Activated T-cell treated with anti-CD3 and anti-CD28 coated beads for 4 hours (primary cell): ENCODE data around the gene OR4Q3.
"Not testable (repeated sequence)": the region's sequence is repeated elsewhere in the genome, so short reads cannot be mapped to it uniquely, and the experiment has no call there.

Experiments used
- DNase-seq: peaks from one replicate; pipeline ENCODE4 v3.0.0-alpha.2; 2020

OR4Q3 gene

DNA sequence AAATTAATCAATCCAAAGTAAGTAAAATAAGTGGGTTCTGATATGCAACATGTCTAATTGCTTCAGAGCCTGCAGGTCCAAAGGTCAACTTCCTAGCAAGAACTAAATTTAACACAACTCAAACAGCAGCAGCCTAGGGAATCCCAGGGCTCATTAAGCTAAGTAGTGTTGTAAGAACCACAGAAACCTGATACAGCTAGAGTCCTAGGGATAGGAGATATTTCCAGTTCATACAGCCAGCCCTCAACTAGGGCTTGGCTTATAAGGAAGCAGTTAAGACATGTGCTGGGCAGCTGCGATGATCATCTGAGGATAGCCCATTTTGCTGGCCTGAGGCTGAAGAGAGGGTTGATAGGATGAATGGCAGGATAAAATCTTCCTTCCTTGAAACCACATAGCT is at the start of gene OR4Q3:
TSS of gene OR4Q3 (plus strand) at position 316 of the 400 bp plus-strand sequence.
- DNase-seq, result no peak

DNA sequence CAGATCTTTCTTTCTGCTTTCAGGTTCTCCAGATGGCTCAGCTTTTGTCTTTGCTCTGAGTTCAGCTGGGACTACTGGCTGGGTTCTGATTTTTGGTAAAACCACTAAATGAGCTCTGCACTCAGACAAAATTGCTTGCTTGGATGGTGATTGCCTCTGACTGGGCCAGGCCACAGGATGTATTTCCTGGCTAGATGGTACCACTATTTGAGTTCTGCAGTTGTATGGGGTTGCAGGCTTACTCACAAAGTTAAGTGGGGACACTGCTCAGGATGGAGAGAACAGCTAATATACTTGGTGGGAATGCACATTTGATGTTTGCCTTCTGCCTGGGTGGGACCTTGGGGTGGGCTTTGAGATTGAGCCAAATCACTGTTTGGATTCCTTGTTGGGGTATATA is 14.0 kb upstream of the OR4Q3 start:
- no peak for DNase-seq

DNA sequence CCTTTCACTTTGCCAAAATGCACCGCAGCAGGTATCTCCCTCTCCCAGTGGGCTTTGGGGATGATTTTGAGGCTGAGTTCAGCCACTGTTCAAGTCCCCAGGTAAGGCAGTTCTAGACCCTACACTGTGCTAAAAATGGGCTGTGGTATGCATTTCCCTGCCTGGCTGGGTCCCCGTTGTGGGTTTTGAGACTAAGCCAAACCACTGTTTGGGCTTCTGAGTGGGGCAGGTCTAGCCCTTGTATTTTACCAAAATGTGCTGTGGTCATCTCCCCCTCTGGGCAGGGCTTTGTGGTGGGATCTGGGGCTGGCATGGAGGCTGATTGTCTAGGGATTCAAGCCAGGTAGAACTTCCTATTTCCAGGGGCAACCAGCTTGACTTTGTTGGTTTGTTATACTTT is 13.6 kb upstream of the OR4Q3 start:
- DNase-seq, result no peak

GRCh38 chr14:19733893-19734292 is 9.5 kb upstream of the OR4Q3 start:
- DNase-seq, result not testable (repeated sequence)

DNA sequence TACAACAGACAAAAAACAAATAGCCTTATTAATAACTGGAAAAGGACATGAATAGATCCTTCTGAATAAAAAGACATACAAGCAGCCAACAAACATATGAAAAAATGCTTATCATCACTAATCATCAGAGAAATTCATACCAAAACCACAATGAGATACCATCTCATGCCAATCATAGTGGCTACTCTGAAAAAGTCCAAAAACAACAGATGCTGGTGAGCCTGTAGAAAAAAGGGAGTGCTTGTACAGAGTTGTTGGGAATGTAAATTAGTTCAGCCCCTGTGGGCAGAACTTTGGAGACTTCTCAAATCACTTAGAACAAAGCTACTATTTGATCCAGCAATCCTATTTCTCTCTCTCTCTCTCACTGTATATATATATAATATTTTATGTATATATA is 8.9 kb downstream of the OR4Q3 start:
- not testable (repeated sequence) for DNase-seq

DNA sequence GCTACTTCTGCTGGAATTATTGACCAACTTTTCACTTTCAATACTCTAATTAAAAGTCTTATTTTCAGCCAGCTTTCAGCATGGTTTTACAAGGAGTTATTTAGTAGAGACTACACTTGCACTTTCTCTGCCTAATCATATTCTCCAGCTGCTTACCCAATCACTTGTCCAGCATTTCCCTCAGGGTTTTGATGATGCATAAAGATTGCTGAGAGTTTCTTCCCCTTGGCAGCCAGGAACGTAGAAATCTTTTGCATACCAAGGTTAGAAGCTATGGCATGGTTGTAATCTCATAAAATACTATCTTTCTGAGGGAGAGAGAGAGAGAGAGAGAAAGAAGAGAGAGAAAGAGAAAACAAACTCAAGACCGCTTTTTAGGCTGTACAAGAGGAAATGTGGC is 10.8 kb downstream of the OR4Q3 start:
- no peak for DNase-seq

GRCh38 chr14:19771491-19771890 is 28.1 kb downstream of the OR4Q3 start:
- not testable (repeated sequence) for DNase-seq

- DNase-seq, result no peak
Observed at GRCh38 chr14:19771895-19772430, 28.6 kb downstream of the OR4Q3 start.

DNA sequence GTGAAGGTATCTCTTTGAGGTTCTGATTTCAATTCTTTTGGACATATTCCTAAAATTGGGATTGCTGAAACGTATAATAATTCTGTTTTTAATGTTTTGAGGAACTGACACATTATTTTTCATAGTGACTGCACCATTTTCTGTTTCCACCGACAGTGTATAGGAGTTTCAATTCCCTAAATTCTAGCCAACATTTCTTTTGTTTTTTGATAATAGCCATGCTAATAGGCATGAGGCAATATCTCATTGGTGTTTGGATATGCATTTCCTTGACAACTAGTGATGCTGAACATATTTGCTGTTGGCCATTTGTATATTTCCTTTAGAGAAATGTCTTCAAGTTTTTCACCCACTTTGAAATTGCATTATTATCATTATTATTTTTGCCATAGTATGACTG is 29.1 kb downstream of the OR4Q3 start:
- not testable (repeated sequence) for DNase-seq

DNA sequence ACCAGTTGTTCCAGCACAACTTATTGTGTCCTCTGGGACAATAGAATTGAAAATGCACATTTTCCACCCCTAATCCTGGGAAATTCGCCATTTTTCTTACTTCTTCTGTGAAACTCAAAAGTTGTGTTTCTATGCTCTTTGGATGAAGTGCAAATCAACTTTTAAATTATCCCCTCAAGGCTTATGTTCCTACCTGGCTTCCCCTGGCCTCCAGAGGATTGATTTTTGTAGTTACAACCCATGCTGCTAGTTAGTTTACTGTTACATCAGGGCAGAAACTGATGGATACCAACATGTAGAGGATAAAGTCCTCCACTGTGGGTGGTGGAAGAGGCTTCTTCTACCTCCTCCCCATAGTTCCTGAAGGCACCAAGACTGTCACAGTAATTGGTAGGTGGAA is 29.8 kb downstream of the OR4Q3 start, which contains the start of gene OR4M1:
TSS of gene OR4M1 (plus strand) at position 301 of the 400 bp plus-strand sequence. CDS start 6,819 bp downstream, outside the sequence.
- not testable (repeated sequence) for DNase-seq

DNA sequence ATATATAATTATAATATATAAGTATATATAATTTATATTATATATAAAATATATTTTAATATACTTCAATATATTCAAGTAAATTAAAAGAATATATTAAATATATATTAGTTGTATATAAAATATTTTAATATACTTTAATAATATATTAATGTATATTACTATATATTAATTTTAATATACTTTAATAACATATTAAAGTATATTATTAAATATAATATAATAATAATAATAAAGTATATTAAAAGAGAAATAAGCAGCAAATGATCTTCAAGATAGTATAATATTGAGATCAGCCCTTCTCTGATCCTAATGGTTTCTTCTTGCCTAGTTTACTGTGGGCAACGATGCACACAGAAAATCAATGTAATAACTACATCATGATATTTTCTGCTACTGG is 32.2 kb downstream of the OR4Q3 start:
- DNase-seq, result no peak

- DNase-seq, result not testable (repeated sequence)
Observed at GRCh38 chr14:19785848-19786247, 42.5 kb downstream of the OR4Q3 start.

GRCh38 chr14:19787318-19787717 is 43.9 kb downstream of the OR4Q3 start:
- not testable (repeated sequence) for DNase-seq

- DNase-seq, result not testable (repeated sequence)
Observed at GRCh38 chr14:19788150-19788549, 44.8 kb downstream of the OR4Q3 start.

DNA sequence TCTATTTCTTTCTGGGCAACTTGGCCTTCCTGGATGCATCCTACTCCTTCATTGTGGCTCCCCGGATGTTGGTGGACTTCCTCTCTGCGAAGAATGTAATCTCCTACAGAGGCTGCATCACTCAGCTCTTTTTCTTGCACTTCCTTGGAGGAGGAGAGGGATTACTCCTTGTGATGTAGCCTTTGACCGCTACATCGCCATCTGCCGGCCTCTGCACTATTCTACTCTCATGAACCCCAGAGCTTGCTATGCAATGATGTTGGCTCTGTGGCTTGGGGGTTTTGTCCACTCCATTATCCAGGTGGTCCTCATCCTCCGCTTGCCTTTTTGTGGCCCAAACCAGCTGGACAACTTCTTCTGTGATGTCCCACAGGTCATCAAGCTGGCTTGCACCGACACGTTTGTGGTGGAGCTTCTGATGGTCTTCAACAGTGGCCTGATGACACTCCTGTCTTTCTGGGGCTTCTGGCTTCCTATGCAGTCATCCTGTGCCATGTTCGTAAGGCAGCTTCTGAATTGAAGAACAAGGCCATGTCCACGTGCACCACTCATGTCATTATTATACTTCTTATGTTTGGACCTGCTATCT is 53.2 kb downstream of the OR4Q3 start:
- DNase-seq, result not testable (repeated sequence)
